IPS DF 4.7 (cell line): ENCODE data around the gene CABLES2.

ENCODE experiments used
- DNase-seq: peaks from one replicate; pipeline ENCODE4 v3.0.0-alpha.2; 2013; ENCODE audit warnings: low spot score; ENCODE audit errors: extremely low read depth

The CABLES2 gene

GRCh38 chr20:62361799-62362589 is 45.1 kb downstream of the CABLES2 start:
- DNase-seq = no peak

- no peak for DNase-seq
These were observed 46.0 kb downstream of the CABLES2 start for GRCh38 chr20:62360854-62361798.

- no peak for DNase-seq
These were observed 47.5 kb downstream of the CABLES2 start for GRCh38 chr20:62359491-62360121.

GRCh38 chr20:62359043-62359490 is 48.0 kb downstream of the CABLES2 start:
- no peak for DNase-seq

GRCh38 chr20:62358171-62359042 is 48.7 kb downstream of the CABLES2 start:
- DNase-seq = no peak

GRCh38 chr20:62357681-62358080 is 49.4 kb downstream of the CABLES2 start:
- no peak for DNase-seq

GRCh38 chr20:62357187-62357667 is 49.9 kb downstream of the CABLES2 start:
- DNase-seq = no peak

GRCh38 chr20:62356589-62357186 is 50.4 kb downstream of the CABLES2 start:
- DNase-seq = no peak

- DNase-seq = no peak
These were observed 51.1 kb downstream of the CABLES2 start for GRCh38 chr20:62355878-62356588.

- no peak for DNase-seq
These were observed 51.6 kb downstream of the CABLES2 start for GRCh38 chr20:62355516-62355877.

- DNase-seq = no peak
These were observed 52.2 kb downstream of the CABLES2 start for GRCh38 chr20:62354811-62355341.

GRCh38 chr20:62354031-62354808 is 52.9 kb downstream of the CABLES2 start:
- no peak for DNase-seq

- no peak for DNase-seq
These were observed 53.6 kb downstream of the CABLES2 start for GRCh38 chr20:62353289-62354030.

GRCh38 chr20:62352402-62353288 is 54.4 kb downstream of the CABLES2 start:
- DNase-seq = no peak

- no peak for DNase-seq
These were observed 55.4 kb downstream of the CABLES2 start for GRCh38 chr20:62351469-62352401.
